GM18505 (cell line): ENCODE results near the gene FAM170B.

ENCODE experiments used
- ATAC-seq: cut with Tn5 transposase; IDR thresholded peaks from one replicate; pipeline ENCODE4 v1.9.1; 2021; ENCODE audit not compliant: unreplicated experiment
- POLR2A ChIP-seq: IDR thresholded peaks from 4 replicates; pipeline ENCODE4 v1.6.1; 2011; ENCODE audit warnings: borderline replicate concordance; ENCODE audit not compliant: insufficient read depth, insufficient read length; ENCODE audit errors: extremely low read depth

The FAM170B gene

DNA sequence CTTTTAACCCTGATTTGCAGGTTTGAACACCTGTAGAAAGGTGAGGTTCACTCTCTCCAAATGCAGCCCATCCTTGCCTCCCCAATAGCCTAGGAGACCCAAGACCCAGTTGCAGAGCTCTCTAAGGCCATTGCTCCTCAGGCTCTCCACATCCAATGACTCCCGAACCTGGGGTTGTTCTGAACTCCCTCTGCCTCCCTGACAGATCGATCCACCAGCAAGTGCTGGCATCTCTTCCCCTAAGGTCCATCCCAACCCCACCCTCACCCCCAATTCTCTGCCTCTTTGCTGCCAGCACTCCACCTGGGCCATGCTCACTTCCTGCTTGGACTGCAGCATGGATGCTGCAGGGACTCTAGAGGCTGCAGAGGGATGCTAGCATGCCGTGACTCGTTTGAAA is 19.3 kb upstream of the FAM170B start:
- TF ChIP-seq POLR2A, result no peak
- no peak for ATAC-seq

DNA sequence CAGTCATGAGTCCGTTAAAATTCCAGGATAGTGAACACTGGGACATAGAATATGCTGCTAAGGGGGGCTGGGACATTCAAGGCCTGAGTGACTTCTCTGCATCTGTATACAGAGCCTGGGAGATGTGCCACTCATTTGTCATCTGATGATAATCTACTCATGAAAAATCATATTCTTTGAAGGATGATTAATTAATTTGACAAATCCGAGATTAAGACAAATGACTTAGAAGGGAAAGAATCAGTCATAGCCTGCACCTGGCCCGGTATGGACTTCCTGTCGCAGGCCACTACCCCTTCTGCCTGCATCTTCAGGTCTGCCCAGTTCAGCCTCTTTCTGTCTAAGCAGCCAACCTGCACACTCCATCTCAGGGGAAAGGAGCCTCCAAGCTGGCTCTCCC is 18.8 kb upstream of the FAM170B start:
- no peak for ATAC-seq
- TF ChIP-seq POLR2A, result no peak

DNA sequence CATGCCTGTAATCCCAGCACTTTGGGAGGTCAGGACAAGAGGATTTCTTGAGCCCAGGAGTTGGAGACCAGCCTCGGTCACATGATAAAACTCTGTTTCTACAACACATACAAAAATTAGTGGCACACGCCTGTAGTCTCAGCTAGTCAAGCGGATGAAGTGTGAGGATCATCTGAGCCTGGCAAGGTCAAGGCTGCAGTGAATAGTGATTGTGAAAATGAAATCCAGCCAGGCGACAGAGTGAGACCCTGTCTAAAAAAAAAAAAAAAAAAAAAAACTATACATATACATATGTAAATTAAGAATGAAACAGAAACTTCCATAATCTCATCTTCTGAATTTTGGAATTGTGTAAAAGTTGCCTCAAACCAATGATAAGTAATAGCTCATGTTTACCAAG is 18.2 kb upstream of the FAM170B start:
- no peak for ATAC-seq
- TF ChIP-seq POLR2A, result no peak

DNA sequence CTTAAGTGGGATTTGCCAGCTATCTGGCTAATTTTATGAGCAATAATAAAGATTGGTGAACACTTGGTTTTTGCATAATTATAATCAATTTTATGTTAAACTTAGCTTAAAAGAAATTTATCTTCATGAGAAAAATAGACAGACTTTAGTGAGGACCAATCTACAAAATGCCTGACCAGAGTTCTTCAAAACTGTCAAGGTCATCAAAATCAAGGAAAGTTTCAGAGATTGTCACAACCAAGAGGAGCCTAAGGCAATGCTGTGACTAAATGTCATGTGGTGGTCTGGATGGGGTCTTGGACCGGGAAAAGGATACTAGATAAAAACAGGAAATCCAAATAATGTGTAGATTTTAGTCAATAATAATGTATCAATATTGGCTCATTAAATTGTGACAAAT is 17.7 kb upstream of the FAM170B start:
- no peak for TF ChIP-seq POLR2A
- ATAC-seq, result no peak

DNA sequence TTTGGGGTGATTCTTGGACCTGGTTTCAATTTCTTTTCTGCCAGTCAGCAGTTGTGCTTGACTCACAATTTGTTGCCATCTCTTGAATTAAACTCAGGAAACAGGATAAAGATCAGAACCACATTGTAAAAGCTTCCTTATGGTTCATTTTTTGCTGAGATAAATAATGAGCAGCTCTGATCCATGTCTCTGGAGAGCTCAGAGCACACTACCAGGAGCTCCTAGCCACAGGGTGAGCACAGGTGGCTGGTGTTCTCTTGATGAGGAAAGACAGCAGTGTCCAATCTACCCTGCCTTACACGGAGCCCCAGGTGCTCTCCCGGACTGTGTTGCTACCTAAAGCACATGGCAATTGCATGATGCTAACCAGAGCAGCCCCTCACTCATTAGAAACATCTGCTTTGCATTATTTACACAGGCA is 17.2 kb upstream of the FAM170B start:
- no peak for TF ChIP-seq POLR2A
- ATAC-seq, result no peak

DNA sequence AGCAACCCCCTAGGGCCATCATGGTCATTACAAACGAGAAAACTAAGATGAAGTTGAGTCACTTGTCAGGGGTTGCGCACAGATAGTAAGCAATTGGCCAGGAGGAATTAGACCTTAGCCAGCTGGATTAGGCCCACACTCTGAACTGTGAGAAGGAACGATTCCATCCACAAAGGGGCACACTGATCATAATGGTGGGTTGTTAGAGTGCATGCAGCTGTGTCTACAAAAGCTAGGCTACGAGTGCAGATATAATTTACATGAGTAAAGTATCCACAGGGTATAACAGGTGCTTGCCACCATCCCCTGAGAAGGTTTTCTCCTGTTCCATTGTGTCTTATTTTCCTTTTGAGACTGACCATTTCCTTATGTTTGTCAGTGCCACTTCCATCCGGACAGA is 16.6 kb upstream of the FAM170B start:
- no peak for ATAC-seq
- no peak for TF ChIP-seq POLR2A

DNA sequence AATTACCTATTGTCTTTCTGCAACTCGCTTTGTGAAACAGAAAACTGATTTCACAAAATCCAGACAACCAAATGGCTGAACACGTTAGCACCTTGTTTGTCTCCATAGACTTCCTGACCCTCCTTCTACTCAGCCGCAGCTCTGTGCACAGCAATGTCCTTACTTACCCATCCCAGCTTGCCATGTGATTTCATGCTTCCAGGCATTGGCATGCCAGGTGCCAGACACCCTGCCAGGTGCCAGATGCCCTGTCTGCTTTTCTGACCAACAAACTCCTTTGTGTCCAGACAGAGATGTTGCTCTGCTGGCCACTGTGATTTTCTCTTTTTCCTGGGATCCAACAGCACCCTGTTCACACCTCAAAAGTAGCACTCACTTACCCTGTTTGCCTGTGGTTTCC is 16.1 kb upstream of the FAM170B start:
- no peak for ATAC-seq
- no peak for TF ChIP-seq POLR2A

DNA sequence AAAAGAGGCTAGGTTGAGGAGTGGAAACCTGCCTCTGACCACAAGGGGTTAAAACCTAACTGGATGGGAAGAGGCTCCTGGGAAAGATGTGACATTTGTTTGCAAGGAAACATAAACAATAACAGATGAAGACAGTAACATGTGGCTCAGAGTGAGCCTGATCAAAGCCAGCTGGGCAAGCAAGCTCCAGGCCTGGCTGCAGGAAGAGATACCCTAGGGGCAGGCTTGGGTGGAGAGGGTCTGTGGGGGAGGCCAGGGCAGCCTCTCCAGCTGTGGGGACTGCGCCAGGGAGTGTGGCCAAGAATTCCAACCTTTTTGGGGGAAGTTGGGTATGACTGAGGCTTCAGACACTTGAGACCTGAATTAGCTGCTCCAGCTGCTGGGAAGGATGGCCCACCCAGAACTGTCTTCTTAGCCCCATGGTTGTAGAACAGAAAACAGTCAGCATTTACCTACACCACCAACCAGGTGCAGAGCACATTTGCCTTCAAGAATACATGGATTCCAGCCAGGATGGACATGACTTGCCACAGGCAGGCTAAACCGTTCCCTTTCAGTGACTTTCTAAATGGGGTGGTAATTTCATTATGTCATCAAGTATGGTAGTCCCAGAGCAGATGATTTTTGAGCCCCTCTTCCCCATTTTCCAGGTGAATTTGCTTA is 10.4 kb upstream of the FAM170B start:
- ATAC-seq, result no peak
- no peak for TF ChIP-seq POLR2A

DNA sequence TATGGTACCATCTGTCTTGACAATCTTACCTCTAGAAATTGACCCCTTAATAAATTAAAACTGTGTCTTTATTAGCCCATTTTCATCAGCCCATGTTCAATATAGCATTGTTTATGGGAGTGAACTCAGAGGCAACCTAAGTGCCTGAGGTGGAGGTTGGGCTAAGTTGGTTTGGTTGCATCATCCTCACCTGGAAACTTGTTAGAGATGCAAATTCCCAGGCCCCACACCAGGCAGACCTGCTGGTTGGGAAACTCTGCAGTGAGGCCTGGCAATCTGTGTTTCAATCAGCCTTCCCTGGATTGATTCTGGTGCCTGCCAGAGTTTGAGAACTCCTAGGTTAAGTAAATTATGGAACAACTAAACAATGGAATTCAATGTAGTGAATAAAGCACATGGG is 9.4 kb upstream of the FAM170B start:
- no peak for ATAC-seq
- TF ChIP-seq POLR2A, result no peak

DNA sequence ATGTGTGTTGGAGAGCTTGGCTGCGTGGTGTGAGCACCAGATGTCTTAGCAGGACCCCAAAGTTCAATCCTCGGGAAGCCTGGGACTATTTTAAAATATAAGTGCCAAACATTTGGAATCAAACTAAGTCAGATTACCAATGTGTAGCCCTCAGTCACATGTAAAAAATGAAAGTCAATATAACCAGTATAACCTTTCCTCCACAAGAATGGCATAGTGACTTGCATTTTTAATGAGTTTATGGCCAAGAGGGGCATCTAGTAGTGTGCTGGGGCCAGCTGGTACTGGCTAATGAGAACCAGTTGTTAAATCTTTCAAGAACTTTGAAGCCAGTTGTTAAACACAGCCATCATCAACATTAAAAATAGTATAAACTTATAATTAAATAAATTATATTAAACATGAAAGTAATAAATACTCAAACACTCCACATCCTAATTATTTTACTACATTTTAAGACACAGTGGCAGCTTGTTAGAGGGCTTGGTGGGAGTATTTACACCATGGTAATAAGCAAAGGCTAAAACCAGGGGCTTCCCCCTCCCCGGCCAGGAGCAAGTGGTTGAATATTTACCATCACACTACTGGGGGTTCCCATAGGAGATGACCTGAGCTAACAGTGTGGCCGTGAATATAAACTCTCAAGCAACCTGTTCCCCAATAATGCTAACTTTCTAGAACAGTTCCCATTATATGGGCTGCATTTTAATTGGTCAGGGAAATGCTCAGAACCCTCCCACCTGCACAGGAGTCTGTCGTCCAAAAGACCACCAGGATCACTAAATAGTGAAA is 7.9 kb upstream of the FAM170B start:
- TF ChIP-seq POLR2A, result no peak
- ATAC-seq, result no peak

DNA sequence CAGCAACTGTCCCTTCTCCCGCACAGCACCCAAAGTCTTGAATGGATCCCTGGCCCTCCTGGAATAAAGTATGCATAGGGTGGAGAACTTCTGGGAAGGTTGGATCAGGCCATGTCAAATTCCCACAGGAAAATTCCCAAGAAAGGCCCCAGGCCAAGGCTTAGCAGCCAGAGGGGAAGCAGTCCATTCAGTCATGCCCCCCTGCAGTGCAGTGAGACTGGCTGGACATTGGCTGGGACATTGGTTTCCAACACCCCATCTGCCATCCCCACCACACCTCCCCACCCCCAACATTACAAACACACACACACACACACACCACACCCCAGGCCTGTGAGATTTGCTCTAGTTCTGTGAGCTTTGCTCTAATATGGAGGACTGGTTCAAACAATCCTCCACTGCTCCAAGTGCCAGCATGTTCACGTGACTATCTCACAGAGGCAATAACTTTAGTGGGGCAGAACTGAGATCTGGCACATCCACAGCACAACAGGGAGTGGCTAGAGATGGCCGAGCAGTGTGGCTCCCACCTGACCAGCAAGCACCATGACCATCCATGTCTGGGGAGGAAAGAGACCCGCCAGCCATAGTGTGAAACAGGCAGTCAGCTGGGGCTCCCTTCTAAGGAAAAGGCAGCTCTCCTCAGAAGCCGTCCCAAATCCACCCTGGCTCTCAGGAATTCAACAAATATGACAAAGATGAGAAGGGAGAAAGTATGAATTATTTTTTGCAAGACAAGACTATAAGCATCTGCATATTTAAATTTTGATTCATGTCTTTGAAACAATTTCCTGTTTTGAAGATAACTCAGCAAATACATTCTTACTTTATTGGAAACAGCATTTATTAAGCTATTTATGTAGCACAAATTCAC is 6.7 kb upstream of the FAM170B start:
- no peak for ATAC-seq
- no peak for TF ChIP-seq POLR2A

DNA sequence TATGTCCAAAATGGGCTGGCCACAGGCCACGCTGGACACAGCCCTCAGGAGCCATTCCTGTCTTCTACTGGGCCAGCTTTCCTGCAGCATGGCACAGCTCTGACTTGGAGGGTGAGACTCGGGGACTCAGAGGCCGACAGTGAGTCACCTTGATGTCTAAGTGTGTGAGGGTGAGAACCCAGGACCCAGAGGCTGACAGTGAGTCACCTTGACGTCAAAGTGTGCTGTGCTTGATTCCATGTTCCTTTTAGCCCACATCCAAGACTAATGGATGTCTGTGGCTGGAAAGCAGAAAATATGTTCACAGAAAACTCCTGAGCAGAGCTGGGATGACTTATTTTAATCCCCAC is 6.0 kb upstream of the FAM170B start:
- no peak for TF ChIP-seq POLR2A
- no peak for ATAC-seq

DNA sequence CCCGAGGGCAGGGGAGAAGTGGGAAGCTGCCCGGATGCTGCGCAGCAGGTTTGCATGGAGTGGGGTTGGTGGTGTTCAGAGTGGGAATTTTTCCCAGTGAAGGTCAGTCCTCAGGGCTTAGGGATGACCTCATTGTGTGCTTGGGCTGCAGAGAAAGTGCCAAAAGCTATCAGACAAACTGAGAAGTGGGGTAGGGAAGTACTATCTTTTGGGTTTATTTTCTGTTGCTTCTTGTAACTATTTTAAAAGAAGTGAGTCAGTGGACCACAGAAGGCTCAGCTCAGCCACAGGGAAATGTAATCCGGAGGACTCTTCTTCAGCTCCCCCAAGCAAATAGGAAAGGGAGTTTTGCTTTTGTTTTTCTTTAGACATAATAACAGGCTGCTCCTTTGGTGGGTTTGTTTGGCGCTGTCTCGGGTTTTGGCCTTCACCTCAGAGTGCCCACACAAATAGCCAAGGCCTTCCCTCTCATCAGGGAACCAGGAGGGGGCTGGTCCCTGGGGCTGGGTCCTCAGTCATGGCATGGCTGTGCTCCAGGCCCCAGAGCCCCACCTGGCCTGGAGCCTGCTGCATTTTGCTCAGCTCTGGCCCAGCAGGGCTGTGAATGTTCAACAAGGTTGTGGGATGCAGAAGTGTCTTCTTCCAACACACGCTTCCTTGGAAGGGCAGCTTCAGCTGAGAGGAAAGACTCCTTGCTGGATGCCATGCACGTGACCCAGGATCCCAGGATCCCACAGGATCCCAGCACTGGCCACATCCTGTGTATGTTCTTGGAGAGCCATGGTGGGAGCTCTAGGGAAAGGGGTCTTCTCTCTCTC is 5.4 kb upstream of the FAM170B start:
- no peak for TF ChIP-seq POLR2A
- no peak for ATAC-seq

DNA sequence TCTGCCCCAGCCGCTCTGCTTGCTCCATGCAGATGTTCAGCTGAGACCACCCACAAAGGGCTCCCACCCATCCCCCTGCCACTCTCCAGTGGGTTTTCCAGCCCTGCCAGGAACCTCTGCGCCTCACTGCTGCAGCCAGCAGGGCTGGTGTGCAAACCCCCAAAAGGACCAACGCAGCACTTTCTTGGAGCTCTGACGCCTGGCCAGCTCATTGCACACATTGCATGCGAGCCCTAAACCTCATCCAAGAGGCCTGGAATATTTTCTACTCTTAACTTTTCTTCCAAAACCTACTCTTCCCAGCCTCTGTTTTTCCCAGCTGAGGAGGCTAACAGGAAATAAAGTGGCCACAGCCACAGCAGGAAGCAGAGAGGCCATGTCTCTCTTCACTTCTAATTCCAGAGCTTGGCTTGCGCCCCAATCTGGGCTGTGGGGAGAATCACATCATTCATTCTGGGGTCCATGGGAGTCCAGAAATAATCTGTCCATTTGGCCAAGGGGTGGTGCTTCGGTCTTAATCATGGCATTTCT is 4.6 kb upstream of the FAM170B start:
- no peak for TF ChIP-seq POLR2A
- ATAC-seq, result no peak

DNA sequence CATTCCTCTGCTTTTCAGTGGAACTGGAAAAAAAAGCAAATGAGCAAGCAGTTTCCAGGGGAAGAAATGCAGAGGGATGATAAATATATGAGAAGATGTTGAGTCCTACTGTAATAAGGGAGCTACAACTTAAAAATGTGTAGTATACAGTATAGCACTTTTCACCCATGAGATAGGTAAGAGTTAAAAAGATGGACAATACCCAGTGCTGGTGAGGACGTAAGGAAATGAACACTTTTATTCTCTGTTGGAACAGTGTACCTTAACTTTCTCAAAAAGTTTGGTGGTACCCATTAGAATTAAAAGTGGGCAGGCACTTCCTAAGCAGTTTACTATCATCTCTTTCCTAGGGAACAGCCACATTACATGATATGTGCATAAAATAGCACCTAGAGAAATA is 2.7 kb upstream of the FAM170B start:
- ATAC-seq, result no peak

More for the DNA sequence above, 2.7 kb upstream of the FAM170B start:
- TF ChIP-seq POLR2A, result no peak
